Left renal cortex interstitium (tissue), 4 donors: ENCODE measurements around the gene ZFYVE21. TPM values are rescaled to one million over a fixed set of nuclear protein-coding genes. Genes with fewer than 3 reads are reported as not detected.
"Not testable (repeated sequence)": the region's sequence is repeated elsewhere in the genome, so short reads cannot be mapped to it uniquely, and the experiment has no call there.

Experiments
- DNase-seq, 4 donors: peaks; one replicate each; pipeline ENCODE4 v3.0.0-alpha.2; 2013; ENCODE audit warnings: low read depth in 4 of 4, low spot score in 2 of 4, missing footprints in 1 of 4
- polyA plus RNA-seq, 4 donors: library from polyadenylated mRNA; unstranded; fragments of 120-200 nt; gene quantifications; one replicate each; pipeline ENCODE4 v1.2.1, GENCODE V29; 2013; ENCODE audit not compliant: insufficient read length in 4 of 4

Gene ZFYVE21
- polyA plus RNA-seq, 4 donors = 49.0 to 59.6 (median 59.0) TPM

DNA sequence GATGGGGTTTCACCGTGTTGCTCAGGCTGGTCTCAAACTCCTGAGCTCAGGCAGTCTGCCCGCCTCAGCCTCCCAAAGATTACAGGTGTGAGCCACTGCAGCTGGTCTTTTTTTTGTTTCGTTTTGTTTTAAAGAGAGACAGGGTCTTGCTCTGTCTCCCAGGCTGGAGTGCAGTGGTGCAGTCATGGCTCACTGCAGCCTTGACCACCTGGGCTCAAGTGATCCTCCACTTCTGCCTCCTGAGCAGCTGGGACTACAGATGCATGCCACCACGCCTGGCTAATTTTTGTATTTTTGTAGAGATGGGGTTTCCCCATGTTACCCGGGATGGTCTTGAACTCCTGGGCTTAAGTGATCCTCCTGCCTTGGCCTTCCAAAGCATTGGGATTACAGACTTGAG, 24.0 kb upstream of the ZFYVE21 start:
- not testable (repeated sequence) for DNase-seq

DNA sequence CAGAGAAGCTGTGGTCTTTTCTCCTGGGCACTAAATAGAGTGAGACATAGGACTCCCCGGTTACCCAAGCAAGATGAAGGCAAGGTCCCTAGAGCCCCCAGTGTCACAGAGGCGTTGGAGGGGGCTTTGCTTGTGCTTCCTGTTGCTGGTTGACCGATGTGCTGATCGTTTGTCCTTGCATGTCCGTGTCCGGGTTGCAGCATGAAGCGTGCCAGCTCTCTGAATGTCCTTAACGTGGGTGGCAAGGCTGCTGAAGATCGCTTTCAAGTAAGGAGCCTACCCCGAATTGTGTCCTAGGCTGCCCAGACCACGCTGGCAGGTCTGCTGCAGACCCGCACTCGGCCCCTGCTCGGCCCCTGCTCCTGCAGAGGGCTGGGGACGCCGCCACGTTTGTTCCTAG, 23.5 kb upstream of the ZFYVE21 start:
- no peak for DNase-seq

DNA sequence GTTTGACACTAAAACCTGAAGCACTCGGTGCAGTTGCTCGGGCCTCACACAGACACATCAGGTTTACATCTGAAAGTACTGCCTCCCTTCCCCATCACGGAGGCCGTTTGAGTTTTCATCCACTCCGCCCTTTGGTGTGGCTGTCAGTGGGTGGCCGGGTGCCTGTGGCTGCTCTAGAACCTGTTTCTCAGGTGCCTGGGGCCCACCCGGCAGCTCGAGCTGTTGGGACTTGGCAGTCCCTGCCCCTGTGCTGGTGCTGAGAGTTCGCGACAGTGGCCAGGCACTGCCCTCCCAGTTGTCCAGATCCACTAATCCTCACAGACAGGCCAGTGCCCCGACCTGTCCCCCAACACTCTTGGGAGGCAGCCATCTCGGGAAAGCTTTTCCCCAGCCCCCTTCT, 22.7 kb upstream of the ZFYVE21 start:
- DNase-seq = no peak

DNA sequence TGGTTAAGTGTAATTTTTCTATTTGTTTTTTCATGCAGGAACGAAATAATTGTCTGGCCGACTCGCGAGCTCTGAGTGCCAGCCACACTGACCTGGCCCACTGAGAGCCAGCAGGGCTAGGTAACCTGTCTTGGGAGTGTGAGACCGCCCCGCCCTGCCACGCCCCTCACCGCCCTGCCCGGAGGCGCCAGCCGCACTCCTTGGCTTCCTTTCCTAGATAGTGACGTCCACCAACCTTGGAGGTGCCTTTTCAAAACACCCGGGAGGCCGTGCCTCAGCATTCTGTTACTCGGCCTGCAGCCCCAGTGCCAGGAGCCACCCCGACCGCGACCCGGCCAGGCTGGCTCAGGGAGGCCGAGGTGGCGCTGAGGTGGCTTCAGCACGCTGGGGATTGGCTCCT, 22.1 kb upstream of the ZFYVE21 start:
- DNase-seq = no peak

DNA sequence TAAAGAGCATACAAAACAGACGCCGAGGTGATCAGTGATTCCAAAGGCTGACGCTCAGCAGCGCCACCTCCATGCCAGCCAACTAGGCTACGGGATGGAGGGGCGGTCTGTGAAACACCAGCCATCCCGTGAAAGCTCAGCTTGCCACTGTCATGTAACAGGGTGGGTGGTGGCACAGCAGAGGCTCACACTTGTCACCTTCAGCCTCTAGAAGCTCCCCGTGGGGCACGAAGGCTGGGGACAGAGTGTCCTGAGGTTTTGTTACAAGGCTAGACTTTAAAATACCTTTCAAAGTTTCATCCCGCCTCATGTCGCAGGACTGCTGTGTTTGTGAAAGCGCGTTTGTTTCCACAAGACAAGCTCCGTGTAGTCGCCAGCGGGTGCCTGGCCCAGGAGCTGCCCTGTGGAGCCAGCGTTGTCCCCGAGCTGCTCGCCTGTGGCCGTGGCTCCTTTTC, 21.0 kb upstream of the ZFYVE21 start:
- DNase-seq = no peak

DNA sequence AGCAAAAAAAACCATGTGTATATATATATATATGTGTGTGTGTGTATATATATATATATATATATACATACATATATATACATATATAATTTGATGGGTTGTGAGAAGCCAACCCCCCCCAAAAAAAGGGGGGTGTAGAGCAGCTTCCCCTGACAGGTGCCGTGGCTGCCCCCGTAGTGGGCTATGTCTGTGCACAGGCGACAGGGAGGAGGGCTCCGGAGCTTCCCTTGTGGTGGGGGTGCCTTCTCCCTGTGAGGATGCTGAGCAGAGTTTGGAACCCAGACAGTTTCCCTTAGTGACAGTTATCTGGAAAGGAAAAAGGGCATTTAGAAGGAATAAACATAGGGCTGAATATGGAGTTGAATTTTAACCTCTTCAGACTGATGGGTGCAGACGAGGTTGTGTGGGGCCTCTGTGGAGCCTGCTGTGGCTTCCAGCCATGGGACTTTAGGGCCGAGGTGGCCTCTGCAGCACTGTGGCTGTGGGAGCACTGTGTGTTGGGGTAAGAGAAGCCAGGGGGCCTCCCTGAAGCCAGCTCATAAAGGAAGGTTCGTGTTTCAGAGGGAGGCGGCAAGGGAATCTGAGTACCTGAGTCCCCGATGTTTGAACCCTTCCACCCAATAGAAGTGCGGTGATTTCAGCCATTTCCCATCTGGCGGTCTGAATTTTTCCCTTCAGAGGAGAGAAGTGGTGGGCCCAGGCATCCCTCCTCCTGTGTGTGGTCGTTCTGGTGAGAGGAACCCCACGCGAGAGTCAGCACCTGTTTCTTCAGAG, 20.1 kb upstream of the ZFYVE21 start:
- no peak for DNase-seq

DNA sequence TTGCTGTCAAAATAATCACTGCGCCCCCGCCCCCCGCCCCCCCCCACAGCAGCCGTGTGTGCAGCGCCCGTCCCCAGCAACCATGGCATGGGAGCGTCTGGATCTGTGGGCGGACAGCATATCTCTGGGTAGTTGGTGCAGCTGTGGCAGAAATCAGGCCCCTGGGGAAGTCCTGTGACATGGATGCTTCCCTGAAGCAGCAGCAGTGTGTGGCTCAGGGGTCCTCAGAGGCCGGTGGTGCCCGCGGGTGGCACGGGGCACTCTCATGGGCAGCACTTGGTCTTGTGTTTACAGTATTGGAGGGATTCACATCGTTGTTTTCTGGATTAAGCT, 19.6 kb upstream of the ZFYVE21 start:
- no peak for DNase-seq

DNA sequence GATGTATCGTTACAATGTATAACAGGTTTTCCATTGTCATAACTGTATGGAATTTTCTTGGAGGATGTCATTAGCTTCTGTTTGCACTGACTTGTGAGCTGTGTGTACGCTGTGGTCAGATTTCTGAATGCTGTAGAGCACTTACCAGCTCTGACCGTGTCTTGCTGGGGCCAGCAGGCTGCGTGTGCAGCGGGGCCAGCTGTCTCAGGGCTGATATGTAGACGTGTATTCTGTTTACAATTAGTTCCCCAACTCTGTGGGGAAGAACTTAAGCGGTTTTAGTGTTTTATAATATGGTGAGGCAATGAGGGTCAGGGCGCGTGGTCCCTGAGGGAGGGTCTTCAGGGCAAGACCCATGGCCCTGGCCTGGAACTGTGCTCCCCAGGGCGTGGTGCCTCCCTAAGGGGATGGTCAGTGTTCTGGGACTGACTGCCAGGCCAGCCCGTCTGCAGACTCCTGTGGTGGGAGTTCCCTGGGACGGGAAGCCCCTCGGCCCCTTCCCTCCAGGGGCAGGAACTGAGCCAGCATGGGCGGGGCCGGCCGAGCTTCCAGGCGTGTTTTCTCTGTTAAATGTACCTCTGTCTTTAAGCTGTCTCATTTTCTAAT, 19.0 kb upstream of the ZFYVE21 start:
- DNase-seq = no peak

DNA sequence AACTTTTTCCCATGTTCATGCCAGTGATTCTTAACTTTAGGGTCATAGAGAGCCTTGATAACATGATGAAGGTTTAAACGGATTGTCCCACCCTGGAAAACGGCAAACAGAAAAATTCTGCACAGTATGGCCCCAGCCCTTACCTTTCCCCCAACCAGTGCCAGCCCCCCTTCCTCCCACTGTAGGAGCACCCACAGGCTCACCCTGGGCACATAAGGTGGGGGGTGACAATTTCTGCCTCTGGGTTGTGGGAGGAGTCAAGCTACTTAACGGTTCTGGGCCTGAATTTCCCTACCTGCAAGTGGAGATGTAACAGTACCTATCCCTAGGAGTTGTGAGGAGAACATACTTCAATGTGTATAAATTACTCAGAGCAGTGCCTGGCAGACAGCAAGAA, 18.4 kb upstream of the ZFYVE21 start:
- DNase-seq = no peak

DNA sequence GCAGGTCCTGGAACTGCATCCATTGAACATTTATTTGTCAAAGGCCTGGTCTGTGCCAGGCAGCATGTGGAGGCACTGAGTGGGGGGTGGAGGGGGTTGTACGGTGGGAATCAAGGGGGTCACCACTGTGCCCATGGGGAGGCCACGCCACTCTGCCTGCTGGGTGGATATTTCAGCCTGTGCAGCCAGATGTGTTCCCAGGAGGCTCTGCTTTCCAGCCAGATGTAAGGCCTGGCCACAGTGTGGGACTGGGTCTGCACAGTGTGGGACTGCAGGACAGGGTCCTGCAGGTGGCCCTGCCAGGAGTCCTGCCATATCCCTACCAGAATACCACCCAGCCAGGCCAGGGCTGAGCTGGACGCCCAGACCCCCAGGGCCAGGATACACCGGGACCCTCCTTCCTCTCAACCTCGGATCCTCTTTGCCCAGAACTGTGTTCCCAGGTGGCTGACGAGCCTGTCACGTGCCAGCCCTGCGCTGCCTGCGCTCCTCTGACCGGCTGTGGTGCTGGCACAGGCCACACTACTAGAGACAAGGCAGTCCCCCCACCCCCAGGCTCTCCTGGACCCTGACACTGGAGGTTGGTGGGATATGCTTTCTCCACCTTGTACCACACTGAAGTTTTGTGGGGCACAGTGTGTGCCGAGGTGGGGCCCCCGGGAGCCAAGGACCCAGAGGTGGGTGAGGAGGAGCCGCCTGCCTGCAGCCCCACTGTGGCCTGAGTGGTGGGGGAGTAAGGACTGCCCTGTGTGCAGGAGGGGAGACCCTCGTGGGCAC, 17.8 kb upstream of the ZFYVE21 start:
- DNase-seq = no peak

DNA sequence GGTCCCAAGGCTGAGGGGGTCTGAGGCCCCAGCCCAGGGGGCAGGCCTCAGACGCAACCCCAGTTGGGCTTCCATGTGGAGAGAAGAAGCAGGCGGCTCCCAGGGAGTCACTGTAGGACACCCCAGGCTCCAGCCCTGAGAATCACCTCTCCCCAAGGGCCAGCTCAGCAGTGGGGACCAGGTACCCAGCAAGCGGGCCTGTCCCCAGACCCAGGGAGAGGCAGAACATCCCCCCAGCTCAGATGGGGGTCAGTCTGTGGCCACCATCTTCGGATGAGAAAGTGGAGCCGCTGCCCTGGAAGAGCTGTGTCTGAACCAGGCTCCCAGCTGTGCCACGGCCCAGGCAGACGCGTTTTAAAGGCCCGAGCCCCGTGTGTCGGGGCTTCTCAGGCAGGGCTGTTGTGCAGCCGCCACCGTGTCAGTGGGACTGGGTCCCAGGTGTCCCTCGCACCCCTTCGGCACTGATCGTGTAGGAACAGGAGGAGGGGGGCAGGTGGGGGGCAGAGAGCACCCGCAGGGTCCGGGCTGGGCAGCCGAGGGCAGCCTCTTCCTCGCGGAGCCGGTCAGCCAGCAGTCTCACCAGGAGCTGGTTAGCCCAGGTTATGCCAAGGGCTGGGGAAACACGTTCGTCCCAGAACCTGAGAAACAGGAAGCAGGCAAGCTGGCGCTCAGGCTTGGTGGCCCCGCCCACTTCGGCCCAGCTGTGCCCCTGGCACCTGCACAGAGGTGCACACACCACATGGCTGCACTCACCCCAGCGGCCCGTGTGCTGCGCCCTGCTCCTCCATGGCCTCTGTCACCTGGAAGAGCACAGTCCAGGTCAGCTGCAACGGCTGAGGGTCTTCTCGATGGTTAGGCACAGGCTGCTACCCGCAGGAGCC, 17.0 kb upstream of the ZFYVE21 start:
- DNase-seq = no peak

DNA sequence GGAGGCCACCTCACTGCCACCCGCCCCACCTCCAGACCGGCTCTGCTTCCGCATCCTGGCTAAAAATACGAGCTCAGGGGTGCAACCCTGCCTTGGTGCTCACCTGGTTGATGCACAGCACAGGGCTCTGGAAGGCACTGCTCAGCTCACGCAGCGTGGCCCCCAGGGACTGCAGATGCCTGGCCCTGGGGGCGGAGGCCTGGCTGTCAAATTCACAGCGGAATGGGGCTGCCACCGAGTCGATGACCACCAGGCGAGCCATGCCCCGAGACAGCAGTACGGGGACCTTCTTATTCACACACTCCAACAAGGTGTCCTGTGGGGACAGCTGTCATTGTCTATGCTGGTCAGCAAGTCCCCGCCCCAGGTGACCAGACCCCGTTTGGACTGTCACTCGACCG, 16.3 kb upstream of the ZFYVE21 start:
- DNase-seq = no peak

DNA sequence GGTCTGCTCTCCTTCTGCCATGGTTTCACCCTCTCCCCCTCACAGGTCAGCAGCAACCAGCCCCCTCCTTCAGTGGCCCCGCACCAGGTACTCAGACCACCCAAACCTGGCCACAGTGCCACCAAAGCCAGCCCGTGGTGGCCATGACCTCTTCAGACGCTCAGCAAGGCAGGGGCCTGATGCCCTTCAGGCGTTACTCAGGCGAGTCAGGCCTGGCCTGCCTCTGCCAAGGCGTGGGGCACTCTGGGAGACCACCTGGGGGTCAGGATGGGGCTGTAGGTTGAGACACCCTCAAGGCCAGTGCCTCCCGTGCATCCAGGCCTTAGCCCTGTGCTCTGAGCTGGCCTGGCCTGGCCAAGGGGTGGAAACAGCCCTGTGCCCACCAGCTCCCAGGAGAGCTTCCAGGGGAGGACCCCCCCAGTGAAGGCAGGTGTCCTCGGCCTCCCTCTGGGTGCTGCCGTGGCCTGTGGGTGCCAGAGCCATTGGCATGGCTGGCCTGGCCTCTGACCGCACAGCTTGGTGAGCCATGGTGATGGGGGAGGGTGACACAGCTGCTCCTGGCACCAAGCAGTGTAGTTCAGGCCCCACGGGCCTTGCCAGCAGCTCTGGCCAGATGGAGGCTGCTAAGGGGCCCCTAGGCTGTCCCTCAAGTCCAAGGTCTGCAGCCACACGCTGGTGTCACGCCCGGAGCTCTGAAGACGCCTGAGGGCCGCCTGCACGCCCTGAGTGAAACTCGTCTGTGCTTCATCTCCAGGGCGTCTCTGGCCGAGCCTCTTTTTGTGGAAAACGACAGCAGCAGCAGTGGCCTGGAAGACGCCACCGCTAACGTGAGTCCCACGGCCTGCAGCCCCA, 15.5 kb upstream of the ZFYVE21 start:
- no peak for DNase-seq

DNA sequence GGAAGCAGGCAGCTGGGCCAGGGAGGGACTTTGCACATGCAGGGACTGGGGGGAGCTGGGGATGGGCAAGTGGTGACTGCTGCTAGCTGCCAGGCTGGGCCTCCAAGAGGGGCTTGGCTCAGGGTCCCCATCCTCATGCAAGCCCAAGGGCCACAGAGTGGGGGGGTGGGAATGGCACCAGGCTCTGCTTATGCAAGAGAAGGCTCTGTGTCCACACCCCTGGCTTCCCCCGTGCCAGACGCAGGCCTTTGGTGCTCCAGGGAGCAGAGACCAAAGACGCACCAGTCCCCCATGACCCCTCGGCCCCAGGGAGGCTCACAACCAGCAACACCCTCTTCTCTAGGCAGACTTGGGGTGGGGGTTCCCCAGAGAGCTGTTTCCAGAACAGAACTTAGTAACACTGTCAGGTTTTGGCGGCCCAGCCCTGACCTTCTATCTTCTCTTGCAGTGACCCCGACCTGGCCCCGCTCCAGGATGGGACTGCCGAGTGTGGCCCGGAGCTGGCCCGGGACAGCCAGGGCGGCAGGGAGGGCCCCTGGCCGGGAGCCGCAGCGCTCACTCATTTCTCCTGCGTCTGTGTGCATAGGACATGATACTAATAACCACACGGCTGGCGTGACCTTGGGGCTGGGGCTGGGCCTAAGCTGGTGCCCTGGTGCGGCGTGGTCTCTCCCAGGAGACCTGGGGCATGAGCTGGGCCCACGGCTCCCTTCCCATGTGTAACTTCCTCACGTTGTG, 14.7 kb upstream of the ZFYVE21 start:
- DNase-seq = no peak

DNA sequence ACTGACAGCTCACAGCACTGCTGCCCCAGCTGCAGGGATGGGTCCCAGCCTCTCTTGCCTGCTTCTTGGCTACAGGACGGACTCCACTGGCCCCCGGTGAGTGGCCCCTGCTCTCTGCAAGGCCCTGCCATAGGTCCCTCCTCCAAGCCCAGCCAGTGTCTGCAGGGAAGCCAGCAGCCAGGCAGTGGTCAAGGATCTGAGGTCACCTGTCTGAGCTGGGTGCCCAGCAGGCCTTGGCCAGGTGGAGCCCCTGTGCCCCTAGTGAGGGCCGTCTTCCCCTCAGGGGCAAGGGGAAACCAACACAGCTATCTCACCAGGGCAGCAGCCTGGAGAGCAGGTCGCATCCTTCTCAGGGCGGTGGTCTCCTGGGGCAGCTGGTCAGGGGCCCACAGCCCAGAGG, 13.5 kb upstream of the ZFYVE21 start:
- no peak for DNase-seq

DNA sequence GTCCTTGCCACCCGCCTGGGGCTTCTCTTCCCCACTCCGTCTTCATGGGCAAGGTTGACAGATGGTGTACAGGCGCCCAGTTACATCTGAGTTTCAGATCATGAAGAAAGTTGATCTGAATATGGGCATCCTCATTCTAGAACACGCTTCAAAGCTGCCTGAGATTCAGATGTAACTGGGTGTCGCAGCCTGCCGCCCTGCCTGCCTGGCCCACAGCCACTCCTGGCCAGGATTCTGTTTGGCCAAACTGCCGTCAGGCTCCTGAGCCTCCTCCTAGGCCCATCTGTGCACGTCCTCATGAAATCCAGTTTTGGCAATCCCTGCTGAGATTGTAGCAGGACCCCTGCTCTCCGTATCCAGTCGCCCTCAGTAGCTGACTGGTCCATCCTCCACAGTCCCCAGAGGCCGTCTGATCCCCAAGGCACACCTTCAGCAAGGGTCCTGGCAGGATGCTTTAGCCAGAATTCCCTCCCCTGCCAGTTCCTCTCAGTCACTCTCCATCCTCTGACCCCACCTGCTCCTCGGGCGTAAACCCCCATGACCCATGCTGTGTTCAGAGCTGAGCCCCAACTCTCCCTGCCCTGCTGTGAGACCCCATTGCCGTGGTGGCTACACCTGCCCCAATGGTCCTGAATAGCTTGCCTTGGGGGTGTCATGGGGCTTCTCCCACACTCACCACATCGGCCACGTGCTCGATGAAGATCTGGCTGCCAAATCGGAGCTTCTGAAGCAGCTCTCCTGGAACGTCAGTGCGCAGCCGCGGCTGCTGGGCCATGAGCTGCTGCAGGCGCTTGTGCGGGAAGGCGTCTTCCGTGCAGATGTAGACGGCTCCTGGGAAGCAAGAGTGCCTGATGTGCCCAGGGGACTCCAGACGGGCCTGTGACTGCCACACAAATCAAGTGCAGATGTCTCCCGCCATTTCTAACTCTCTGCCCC, 12.8 kb upstream of the ZFYVE21 start:
- no peak for DNase-seq

DNA sequence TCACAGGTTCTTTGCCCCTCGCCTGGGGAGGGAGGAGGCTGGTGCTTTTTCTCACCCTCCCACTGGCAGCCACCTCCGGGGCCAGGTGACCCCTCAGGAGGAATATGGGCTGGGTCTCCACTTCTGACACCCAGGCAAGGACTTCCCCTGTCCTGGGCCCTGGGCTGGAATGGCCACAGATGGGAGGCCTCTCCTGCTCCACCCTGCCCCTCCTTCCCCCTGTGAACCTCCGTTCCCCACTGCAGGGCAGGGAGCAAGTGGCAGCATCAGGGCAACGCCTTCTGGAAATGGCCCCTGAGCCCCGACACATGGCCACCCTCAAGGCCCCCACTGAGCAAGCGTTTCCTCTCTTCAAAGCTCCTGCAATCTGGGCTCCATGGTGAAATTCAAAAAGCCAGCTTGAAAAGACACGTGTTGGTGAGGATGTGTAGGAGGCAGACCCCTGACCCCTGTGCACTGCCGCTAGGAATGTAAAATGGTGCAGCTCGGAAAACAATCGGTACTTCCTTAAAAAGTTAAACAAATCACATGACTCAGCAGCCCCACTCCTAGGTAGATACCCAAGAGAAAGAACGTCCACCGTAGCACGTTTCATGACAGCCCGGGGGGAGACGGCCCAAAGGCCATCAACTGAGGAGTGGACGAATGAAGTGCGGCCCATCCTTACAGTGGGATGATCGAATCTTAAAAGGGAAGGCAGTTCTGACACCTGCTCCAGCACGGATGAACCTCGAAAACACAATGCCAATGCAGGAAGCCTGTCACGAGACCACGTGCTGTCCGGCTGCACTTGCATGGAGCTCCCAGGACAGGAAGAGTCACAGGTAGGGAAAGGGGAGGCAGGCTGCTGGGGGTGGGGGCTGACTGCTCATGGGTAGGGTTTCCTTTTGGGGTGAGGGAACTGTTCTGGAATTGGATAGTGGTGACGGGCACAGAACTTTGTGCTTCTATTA, 11.9 kb upstream of the ZFYVE21 start:
- no peak for DNase-seq
